A549 (cell line): ENCODE measurements around the gene CCL19.
"Not testable (repeated sequence)": the region's sequence is repeated elsewhere in the genome, so short reads cannot be mapped to it uniquely, and the experiment has no call there.

Source experiments
- BHLHE40 ChIP-seq: IDR thresholded peaks from 2 replicates; pipeline ENCODE4 v1.6.1; 2012; ENCODE audit warnings: low read depth, low read length, inconsistent platforms
- NR3C1 ChIP-seq: fragments of >200 bp; sonication (Bioruptor Twin); formaldehyde crosslinking; IDR thresholded peaks from 3 replicates; pipeline ENCODE4 v1.6.1; 2017
- POLR2A ChIP-seq: IDR thresholded peaks from 2 replicates; pipeline ENCODE4 v1.6.1; 2012; ENCODE audit warnings: mild to moderate bottlenecking, low read length
- TP53 ChIP-seq: fragments of 250-450 bp; sonication (Bioruptor Pico); IDR thresholded peaks from 2 replicates; pipeline ENCODE4 v1.5.0; 2021; ENCODE audit warnings: mild to moderate bottlenecking, moderate library complexity
- TF ChIP-seq, protein P1 (sequence below): fragments of >200 bp; sonication (Bioruptor Twin); formaldehyde crosslinking; IDR thresholded peaks from 3 replicates; pipeline ENCODE4 v1.5.1; 2016

DNA sequence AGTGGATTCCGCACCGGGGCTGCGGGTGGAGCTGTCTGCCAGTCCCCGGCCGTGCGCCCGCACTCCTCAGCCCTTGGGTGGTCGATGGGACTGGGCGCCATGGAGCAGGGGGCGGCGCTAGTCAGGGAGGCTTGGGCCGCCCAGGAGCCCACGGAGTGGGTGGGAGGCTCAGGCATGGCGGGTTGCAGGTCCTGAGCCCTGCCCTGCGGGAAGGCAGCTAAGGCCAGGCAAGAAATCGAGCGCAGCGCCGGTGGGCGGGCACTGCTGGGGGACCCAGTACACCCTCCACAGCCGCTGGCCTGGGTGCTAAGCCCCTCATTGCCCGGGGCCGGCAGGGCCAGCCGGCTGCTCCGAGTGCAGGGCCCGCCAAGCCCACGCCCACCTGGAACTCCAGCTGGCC lies 49.1 kb upstream of the CCL19 start:
- not testable (repeated sequence) for TF ChIP-seq TP53 (CRISPR knock-in tag); NR3C1; BHLHE40; POLR2A
- TF ChIP-seq, protein P1, sequence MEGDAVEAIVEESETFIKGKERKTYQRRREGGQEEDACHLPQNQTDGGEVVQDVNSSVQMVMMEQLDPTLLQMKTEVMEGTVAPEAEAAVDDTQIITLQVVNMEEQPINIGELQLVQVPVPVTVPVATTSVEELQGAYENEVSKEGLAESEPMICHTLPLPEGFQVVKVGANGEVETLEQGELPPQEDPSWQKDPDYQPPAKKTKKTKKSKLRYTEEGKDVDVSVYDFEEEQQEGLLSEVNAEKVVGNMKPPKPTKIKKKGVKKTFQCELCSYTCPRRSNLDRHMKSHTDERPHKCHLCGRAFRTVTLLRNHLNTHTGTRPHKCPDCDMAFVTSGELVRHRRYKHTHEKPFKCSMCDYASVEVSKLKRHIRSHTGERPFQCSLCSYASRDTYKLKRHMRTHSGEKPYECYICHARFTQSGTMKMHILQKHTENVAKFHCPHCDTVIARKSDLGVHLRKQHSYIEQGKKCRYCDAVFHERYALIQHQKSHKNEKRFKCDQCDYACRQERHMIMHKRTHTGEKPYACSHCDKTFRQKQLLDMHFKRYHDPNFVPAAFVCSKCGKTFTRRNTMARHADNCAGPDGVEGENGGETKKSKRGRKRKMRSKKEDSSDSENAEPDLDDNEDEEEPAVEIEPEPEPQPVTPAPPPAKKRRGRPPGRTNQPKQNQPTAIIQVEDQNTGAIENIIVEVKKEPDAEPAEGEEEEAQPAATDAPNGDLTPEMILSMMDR = not testable (repeated sequence)
